ENCODE results near the gene CNOT4.
A peak's percentile ranks its signal among the peaks of the same experiment; 100 is the strongest.

The CNOT4 gene

DNA sequence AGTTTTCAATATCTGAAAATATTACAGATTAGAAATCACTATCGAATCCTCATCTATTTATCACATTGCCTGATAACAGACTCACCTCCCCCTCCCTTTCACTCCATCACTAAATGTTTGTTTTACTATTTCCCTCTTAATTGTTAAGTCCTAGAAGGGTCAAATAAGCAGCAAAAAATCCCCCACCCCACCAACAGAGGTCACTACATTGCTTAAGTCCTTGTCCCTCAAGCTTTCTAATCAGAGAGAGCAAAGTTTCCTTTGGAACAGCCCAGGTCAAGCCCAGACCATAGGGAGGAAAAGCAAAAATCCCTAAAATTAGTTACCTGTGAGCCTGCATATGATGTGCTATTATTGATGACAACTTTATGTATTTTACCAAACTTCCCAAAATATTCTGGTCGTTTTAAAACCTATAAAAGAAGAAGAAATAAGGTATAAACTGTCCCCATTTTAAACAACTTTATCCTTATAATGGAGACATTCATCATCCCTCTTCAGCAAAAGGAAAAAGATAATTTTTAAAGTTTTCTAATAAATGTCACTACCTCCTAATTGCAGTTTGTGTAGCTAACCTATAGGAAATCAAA is 95.0 kb downstream of the CNOT4 start:
- DNase-seq (ENCODE audit: low read depth): peak; percentile 84
- TF ChIP-seq POLR2A (IDR thresholded peaks at IDR 0.05; ENCODE audit: extremely low read depth, insufficient read length): no peak
- TF ChIP-seq, protein P1, sequence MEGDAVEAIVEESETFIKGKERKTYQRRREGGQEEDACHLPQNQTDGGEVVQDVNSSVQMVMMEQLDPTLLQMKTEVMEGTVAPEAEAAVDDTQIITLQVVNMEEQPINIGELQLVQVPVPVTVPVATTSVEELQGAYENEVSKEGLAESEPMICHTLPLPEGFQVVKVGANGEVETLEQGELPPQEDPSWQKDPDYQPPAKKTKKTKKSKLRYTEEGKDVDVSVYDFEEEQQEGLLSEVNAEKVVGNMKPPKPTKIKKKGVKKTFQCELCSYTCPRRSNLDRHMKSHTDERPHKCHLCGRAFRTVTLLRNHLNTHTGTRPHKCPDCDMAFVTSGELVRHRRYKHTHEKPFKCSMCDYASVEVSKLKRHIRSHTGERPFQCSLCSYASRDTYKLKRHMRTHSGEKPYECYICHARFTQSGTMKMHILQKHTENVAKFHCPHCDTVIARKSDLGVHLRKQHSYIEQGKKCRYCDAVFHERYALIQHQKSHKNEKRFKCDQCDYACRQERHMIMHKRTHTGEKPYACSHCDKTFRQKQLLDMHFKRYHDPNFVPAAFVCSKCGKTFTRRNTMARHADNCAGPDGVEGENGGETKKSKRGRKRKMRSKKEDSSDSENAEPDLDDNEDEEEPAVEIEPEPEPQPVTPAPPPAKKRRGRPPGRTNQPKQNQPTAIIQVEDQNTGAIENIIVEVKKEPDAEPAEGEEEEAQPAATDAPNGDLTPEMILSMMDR (IDR thresholded peaks at IDR 0.05; ENCODE audit: low read depth, low read length): peak; percentile 81
- H3K4me3 ChIP-seq (ENCODE audit: low read depth, low read length): no peak overlapping the region

- no peak for TF ChIP-seq POLR2A (IDR thresholded peaks at IDR 0.05; ENCODE audit: extremely low read depth, insufficient read length)
- no peak for TF ChIP-seq MYC (IDR thresholded peaks at IDR 0.05; ENCODE audit: low read depth, low read length)
- TF ChIP-seq, protein P2, sequence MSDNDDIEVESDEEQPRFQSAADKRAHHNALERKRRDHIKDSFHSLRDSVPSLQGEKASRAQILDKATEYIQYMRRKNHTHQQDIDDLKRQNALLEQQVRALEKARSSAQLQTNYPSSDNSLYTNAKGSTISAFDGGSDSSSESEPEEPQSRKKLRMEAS (IDR thresholded peaks at IDR 0.05; ENCODE audit: low read depth, low read length): no peak
- TF ChIP-seq, protein P1 (IDR thresholded peaks at IDR 0.05; ENCODE audit: low read depth, low read length): no peak
- no peak overlapping the region for H3K4me3 ChIP-seq (ENCODE audit: low read depth, low read length)
- no peak for DNase-seq (ENCODE audit: low read depth)
Measured at GRCh38 chr7:135414208-135414607, 95.7 kb downstream of the CNOT4 start.

DNA sequence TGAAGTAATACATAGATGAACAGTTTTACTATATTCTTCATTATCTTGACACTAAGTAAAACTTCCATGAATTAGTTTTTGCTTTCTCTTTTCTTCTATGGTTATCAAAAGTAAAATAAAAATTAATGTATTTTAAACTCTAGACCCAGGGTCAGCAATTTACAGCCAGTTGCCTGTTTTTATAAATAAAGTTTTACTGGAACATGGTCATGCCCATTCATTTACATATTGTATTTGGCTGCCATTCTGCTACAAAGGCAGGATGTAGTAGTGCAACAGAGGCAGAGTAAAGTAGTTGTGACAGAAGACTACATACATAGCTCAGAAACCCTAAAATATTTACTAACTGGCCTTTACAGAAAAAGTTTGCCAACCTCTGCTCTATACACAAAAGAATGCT is 98.8 kb downstream of the CNOT4 start:
- H3K4me3 ChIP-seq (ENCODE audit: low read depth, low read length): no peak overlapping the region
- TF ChIP-seq, protein P2 (IDR thresholded peaks at IDR 0.05; ENCODE audit: low read depth, low read length): no peak
- TF ChIP-seq, protein P1 (IDR thresholded peaks at IDR 0.05; ENCODE audit: low read depth, low read length): no peak
- TF ChIP-seq MYC (IDR thresholded peaks at IDR 0.05; ENCODE audit: low read depth, low read length) (no peak), POLR2A (IDR thresholded peaks at IDR 0.05; ENCODE audit: extremely low read depth, insufficient read length) (no peak)
- no peak for DNase-seq (ENCODE audit: low read depth)

- no peak for DNase-seq (ENCODE audit: low read depth)
- H3K4me3 ChIP-seq (ENCODE audit: low read depth, low read length): no peak overlapping the region
- TF ChIP-seq POLR2A (IDR thresholded peaks at IDR 0.05; ENCODE audit: extremely low read depth, insufficient read length): no peak
- TF ChIP-seq, protein P1 (IDR thresholded peaks at IDR 0.05; ENCODE audit: low read depth, low read length): no peak
- TF ChIP-seq MYC (IDR thresholded peaks at IDR 0.05; ENCODE audit: low read depth, low read length): no peak
- TF ChIP-seq, protein P2 (IDR thresholded peaks at IDR 0.05; ENCODE audit: low read depth, low read length): no peak
Measured at GRCh38 chr7:135410543-135410942, 99.4 kb downstream of the CNOT4 start.

DNA sequence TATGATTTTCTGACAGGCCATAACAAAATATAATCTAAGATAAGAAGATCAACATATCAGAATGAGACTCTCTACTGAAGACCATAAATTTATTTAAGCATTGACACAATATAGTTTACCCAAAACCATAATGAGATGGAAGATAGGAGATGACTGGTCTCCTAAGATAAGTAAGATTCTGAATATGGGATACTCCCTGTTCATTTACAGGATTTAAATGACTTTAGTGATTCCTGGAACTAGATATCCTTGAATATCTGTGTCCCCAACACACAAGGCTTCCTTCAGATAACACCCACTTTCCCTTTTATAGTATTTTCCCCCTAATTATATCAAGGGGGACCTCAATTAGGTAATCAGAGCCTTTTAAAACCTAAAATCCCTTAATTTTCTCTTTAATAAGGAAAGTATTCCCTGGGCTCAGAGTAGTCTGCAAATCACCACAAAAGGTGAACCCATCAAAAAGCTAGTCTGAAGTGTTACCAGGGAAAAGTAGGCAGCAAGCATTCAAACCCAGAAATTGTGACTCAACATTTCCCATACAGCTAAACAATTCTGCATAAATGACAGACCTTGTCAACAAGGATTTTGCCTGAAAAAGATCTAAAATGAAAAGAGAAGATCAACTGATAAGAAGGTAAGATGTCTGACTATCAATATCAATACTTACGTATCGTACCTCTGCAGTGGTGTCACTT is 99.9 kb downstream of the CNOT4 start:
- no peak for DNase-seq (ENCODE audit: low read depth)

More for the DNA sequence above, 99.9 kb downstream of the CNOT4 start:
- TF ChIP-seq MYC (IDR thresholded peaks at IDR 0.05; ENCODE audit: low read depth, low read length): no peak
- TF ChIP-seq POLR2A (IDR thresholded peaks at IDR 0.05; ENCODE audit: extremely low read depth, insufficient read length): no peak
- TF ChIP-seq, protein P2 (IDR thresholded peaks at IDR 0.05; ENCODE audit: low read depth, low read length): no peak
- TF ChIP-seq, protein P1 (IDR thresholded peaks at IDR 0.05; ENCODE audit: low read depth, low read length): no peak
- no peak overlapping the region for H3K4me3 ChIP-seq (ENCODE audit: low read depth, low read length)
